SK-N-MC (cell line): Measurements from ENCODE around the gene KRT80.

Experiments
- DNase-seq: peaks from one replicate; pipeline ENCODE4 v3.0.0-alpha.2; 2011; ENCODE audit warnings: low read depth, low spot score
- H3K27ac ChIP-seq: fragments of 200-600 bp; sonication (generic); 2 replicates; pipeline ENCODE4 v1.5.1; 2016; ENCODE audit warnings: mixed run types
- H3K36me3 ChIP-seq: fragments of 200-600 bp; sonication (generic); 2 replicates; pipeline ENCODE4 v1.6.1; 2017; ENCODE audit warnings: antibody characterized with exemption, low read length, mixed read lengths; ENCODE audit not compliant: insufficient read depth
- H3K4me3 ChIP-seq: fragments of 200-600 bp; sonication (generic); 2 replicates; pipeline ENCODE4 v1.5.1; 2016
- H3K9ac ChIP-seq: fragments of 200-600 bp; sonication (generic); 2 replicates; pipeline ENCODE4 v1.8.0; 2017; ENCODE audit warnings: mixed run types, mixed read lengths; ENCODE audit not compliant: insufficient read length
- H3K9me3 ChIP-seq: fragments of 200-600 bp; sonication (generic); 2 replicates; pipeline ENCODE4 v1.6.1; 2017; ENCODE audit warnings: low read depth, mild to moderate bottlenecking, antibody characterized with exemption, low read length, moderate library complexity, mixed read lengths
- EZH2 ChIP-seq: fragments of 200-600 bp; sonication (generic); IDR thresholded peaks from one replicate; pipeline ENCODE4 v1.6.1; 2017; ENCODE audit warnings: antibody characterized with exemption
- FOXP2 ChIP-seq: optimal IDR thresholded peaks from 2 replicates; pipeline ENCODE3; 2011; ENCODE audit warnings: mild to moderate bottlenecking, moderate library complexity; ENCODE audit not compliant: insufficient read depth; ENCODE audit errors: extremely low read length, control extremely low read depth
- POLR2AphosphoS5 ChIP-seq: IDR thresholded peaks from 2 replicates; pipeline ENCODE4 v1.6.1; 2012; ENCODE audit warnings: mild to moderate bottlenecking, low read depth, low read length, borderline replicate concordance

Gene KRT80

DNA sequence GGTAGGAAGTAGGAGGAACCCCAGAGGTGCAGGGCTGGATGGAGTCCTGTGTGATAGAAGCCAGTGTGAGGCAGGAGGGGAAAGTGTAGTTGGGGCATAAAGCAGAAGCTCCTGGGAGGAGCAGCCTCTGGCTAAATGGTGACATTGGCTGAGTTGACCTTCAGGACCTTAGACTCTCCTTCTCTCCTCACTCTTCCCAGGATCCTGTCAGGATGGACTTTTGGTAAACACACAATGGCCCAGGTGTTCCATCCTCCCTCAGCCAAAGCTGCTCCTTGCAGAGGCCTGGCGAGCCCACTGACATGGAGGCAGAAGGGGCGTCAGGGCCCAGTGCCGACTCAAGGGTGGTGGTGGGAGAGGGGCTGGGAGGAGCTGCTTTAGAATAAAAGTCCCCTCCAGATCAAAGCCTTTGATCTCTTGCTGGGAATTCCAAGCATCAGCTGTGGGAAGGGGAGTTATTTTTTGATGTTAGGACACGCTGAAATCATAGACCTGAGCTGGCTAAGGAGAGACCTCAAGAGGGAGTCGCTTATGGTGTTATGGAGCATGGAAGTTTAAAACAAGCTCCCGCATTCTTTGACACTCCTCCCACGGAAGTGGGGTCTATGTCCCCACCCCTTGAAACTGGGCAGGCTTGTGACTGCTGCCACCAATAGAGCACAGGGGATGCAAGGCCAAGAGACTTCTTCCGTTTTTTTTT lies 68.2 kb downstream of the KRT80 start:
- no peak overlapping the region for H3K9ac ChIP-seq
- H3K4me3 ChIP-seq, result no peak overlapping the region
- no peak for TF ChIP-seq FOXP2
- no peak for TF ChIP-seq EZH2
- no peak for TF ChIP-seq POLR2AphosphoS5
- H3K27ac ChIP-seq, result no peak overlapping the region
- no peak for DNase-seq
- no peaks in the 10 kb centered on the region for H3K9me3 ChIP-seq
- no peaks in the 10 kb centered on the region for H3K36me3 ChIP-seq

DNA sequence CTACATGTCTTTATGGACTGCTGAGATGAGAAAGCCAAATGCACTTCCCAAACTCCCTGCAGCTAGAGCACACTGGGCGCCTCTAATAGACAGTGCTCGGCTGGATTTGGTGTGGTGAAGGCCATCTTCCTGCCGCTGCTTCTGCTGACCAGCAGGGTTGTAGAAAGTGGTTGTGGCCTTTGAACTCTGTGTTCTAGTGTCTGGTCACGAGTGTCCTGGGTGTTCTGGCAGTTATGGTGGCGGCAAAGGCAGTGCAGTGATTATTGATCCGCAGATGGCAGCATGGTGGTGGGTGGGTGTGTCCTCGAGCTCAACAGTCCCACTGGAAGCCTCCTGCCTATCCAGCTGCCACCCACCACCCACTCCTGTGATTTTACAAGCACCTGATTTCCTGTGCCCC lies 68.9 kb downstream of the KRT80 start:
- H3K9me3 ChIP-seq, result no peaks in the 10 kb centered on the region
- H3K27ac ChIP-seq, result no peak overlapping the region
- no peak for DNase-seq
- TF ChIP-seq EZH2 (no peak), FOXP2 (no peak), POLR2AphosphoS5 (no peak)
- no peak overlapping the region for H3K9ac ChIP-seq
- no peaks in the 10 kb centered on the region for H3K36me3 ChIP-seq
- no peak overlapping the region for H3K4me3 ChIP-seq

- Histone ChIP-seq H3K36me3 (no peaks in the 10 kb centered on the region), H3K9me3 (no peaks in the 10 kb centered on the region), H3K9ac (no peak overlapping the region), H3K4me3 (no peak overlapping the region), H3K27ac (no peak overlapping the region)
- TF ChIP-seq FOXP2 (no peak), POLR2AphosphoS5 (no peak), EZH2 (no peak)
- DNase-seq, result no peak
Measured at GRCh38 chr12:52122540-52122871, 69.3 kb downstream of the KRT80 start.

DNA sequence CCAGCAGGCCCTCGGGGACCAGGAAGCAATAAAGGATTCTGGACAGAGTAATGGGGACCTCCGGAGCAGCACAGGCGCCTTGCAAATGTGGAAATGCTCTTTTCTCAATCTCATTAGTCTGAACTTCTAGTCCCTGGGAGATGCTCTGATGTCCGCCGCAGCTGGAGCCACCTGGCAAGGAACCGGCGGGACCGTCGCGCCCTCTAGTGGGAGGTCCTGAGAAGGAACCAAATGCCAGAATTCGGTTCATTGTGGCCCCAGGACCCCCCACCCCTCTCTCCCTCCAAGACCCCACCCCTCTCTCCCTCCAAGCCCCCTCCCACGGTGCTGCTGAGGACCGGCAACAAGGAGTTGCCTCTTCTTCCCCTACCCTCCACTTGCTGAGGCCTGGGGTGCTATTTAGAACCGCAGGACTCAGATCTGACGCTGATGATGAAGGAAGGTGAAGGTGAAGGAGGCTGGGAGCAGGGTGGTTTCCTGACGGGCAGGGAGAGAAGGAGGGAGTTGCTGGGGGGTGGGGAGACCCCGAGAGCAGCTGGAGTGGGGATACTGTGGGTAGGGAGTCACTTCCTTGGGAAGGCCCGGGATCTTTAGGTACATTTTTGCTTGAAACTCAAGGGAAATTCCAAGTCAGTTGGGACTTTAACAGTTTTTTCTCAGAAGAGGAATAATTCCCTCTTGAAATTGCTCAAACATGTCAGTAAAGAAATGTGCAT lies 69.8 kb downstream of the KRT80 start:
- no peak overlapping the region for H3K9ac ChIP-seq
- H3K27ac ChIP-seq, result no peak overlapping the region
- no peaks in the 10 kb centered on the region for H3K9me3 ChIP-seq
- TF ChIP-seq POLR2AphosphoS5 (no peak), EZH2 (no peak), FOXP2 (no peak)
- no peak overlapping the region for H3K4me3 ChIP-seq
- DNase-seq, result no peak
- no peaks in the 10 kb centered on the region for H3K36me3 ChIP-seq

DNA sequence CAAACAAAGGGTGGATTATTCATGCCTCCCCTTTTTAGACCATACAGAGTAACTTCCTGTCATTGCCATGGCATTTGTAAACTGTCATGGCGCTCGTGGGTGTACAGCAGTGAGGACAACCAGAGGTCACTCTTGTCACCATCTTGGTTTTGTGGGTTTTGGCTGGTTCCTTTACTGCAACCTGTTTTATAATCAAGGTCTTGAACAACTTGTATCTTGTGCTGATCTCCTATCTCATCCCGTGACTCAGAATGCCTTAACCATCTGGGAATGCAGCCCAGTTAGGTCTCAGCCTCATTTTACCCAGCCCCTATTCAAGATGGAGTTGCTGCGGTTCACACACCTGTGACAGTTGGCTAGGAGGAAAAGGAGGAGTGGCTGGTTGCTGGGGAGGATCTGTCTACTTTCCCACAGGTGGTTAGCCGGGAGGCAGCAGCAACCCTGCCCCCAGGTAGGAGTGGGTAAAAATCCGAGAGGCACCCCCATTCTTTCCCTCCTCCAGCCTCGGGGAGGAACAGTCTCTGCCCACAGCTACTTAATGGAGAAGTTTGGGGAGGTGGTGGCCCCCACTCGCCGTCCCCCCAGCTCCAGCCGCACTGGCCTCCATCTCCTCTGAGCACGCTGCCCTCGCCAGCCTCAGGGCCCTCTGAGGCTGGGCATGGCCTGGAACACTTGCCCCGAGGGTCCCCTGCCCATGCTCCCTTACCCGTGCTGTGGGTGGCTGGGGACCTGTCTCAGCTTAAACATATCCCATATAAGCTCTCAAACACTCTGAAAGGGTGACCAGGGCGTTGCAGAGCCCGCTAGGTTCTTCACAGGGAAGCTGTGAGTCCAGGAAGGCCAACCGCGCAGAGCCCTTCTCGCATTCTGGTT lies 70.6 kb downstream of the KRT80 start:
- no peak overlapping the region for H3K9ac ChIP-seq
- no peak overlapping the region for H3K4me3 ChIP-seq
- TF ChIP-seq EZH2, result no peak
- TF ChIP-seq FOXP2, result no peak
- H3K27ac ChIP-seq, result no peak overlapping the region
- no peaks in the 10 kb centered on the region for H3K36me3 ChIP-seq
- H3K9me3 ChIP-seq, result no peaks in the 10 kb centered on the region
- no peak for DNase-seq

- Histone ChIP-seq H3K9me3 (no peaks in the 10 kb centered on the region), H3K36me3 (no peaks in the 10 kb centered on the region), H3K27ac (no peak overlapping the region), H3K4me3 (no peak overlapping the region), H3K9ac (no peak overlapping the region)
- no peak for DNase-seq
- TF ChIP-seq FOXP2 (no peak), POLR2AphosphoS5 (no peak), EZH2 (no peak)
Measured at GRCh38 chr12:52119398-52120254, 72.2 kb downstream of the KRT80 start.
